Panc1 (cell line): ENCODE data around the gene ADGRB3. TPM values are rescaled to one million over a fixed set of nuclear protein-coding genes. Genes with fewer than 3 reads are reported as not detected.

ENCODE experiments used
- ATAC-seq: fragments of 200-7000 bp; cut with Tn5 transposase; 2 replicates; pipeline ENCODE4 v1.9.1; 2020; ENCODE audit warnings: mild to moderate bottlenecking, moderate library complexity
- BruUV-seq: library from RNA; stranded (reverse); fragments of 400-500 nt; replicated peaks from 2 replicates; lab custom pipeline; 2021; lab: Mats Ljungman, UMichigan
- CTCF ChIA-PET: fragments of 300-600 bp; sonication (Branson Sonifier 250); formaldehyde crosslinking; loops from one replicate; lab custom pipeline; 2022; ENCODE audit warnings: antibody characterized with exemption; lab: Charles Lee
- POLR2A ChIA-PET: fragments of 300-600 bp; sonication (Branson Sonifier 250); formaldehyde crosslinking; loops from one replicate; lab custom pipeline; 2022; ENCODE audit warnings: antibody characterized with exemption; lab: Charles Lee
- DNase-seq: peaks from one replicate; pipeline ENCODE4 v3.0.0-alpha.2; 2010; ENCODE audit warnings: low read depth, low spot score
- H3K27ac ChIP-seq: 2 replicates; pipeline ENCODE4 v1.5.1; 2011; ENCODE audit warnings: mild to moderate bottlenecking, low read length, inconsistent platforms
- H3K27me3 ChIP-seq: fragments of 200-500 bp; sonication (Bioruptor generic); 2 replicates; pipeline ENCODE4 v1.6.0; 2014; ENCODE audit warnings: low read length, inconsistent platforms; ENCODE audit not compliant: control insufficient read depth, insufficient read depth
- H3K36me3 ChIP-seq: fragments of 200-500 bp; sonication (Bioruptor generic); 2 replicates; pipeline ENCODE4 v1.5.1; 2014; ENCODE audit warnings: inconsistent platforms, mild to moderate bottlenecking, low read length, moderate library complexity; ENCODE audit not compliant: control insufficient read depth, insufficient read depth
- H3K4me1 ChIP-seq: 2 replicates; pipeline ENCODE4 v1.5.1; 2011; ENCODE audit warnings: inconsistent platforms, mild to moderate bottlenecking, low read length, moderate library complexity; ENCODE audit not compliant: control insufficient read depth, insufficient read depth
- H3K4me3 ChIP-seq, 2 experiments: 2 replicates each; pipeline ENCODE4 v1.5.1; 2011 to 2012; ENCODE audit warnings: low read depth in 2 of 2, low read length in 2 of 2, mild to moderate bottlenecking in 2 of 2, inconsistent platforms in 1 of 2, moderate library complexity in 1 of 2
- H3K9me3 ChIP-seq: fragments of 200-500 bp; sonication (Bioruptor generic); 2 replicates; pipeline ENCODE4 v1.5.1; 2014; ENCODE audit warnings: low read depth, mild to moderate bottlenecking, inconsistent platforms, low read length, moderate library complexity; ENCODE audit not compliant: control insufficient read depth, insufficient read depth
- CTCF ChIP-seq: fragments of 450-650 bp; IDR thresholded peaks from 2 replicates; pipeline ENCODE4 v1.5.1; 2017; ENCODE audit warnings: mild to moderate bottlenecking
- POLR2AphosphoS5 ChIP-seq: IDR thresholded peaks from 2 replicates; pipeline ENCODE4 v1.6.1; 2012; ENCODE audit warnings: mild to moderate bottlenecking, low read depth, low read length, moderate library complexity
- REST ChIP-seq, 2 experiments: IDR thresholded peaks; 2 replicates each; pipeline ENCODE4 v1.6.1; 2011 to 2012; ENCODE audit warnings: low read depth in 2 of 2, control low read depth in 1 of 2, low read length in 1 of 2, mild to moderate bottlenecking in 1 of 2, moderate library complexity in 1 of 2; ENCODE audit not compliant: insufficient read depth in 1 of 2
- SIN3A ChIP-seq: IDR thresholded peaks from 2 replicates; pipeline ENCODE4 v1.6.1; 2012; ENCODE audit warnings: low read depth, mild to moderate bottlenecking, low read length, moderate library complexity, borderline replicate concordance; ENCODE audit not compliant: insufficient read depth
- TCF7L2 ChIP-seq: IDR thresholded peaks from 2 replicates; pipeline ENCODE4 v1.6.1; 2011; ENCODE audit warnings: mild to moderate bottlenecking, low read depth, low read length, inconsistent platforms
- in situ Hi-C: cut with HindIII; loops from 2 replicates; pipeline ENCODE4 v1.10.0; 2016; ENCODE audit warnings: low sequenced_read_pairs, low pct_unique_long_range_greater_than_20kb
- intact Hi-C: fragments of 100-400 bp; cut with micrococcal nuclease; formaldehyde crosslinking; loops from one replicate; pipeline ENCODE4 v1.10.0; 2022; ENCODE audit not compliant: unreplicated experiment
- total RNA-seq: library from RNA; stranded (reverse); gene quantifications from one replicate; pipeline ENCODE4 v1.2.1, GENCODE V29; 2021; ENCODE audit not compliant: unreplicated experiment

Gene ADGRB3
- total RNA-seq, 1 experiment from 2014 or later, result 0.10 TPM

DNA sequence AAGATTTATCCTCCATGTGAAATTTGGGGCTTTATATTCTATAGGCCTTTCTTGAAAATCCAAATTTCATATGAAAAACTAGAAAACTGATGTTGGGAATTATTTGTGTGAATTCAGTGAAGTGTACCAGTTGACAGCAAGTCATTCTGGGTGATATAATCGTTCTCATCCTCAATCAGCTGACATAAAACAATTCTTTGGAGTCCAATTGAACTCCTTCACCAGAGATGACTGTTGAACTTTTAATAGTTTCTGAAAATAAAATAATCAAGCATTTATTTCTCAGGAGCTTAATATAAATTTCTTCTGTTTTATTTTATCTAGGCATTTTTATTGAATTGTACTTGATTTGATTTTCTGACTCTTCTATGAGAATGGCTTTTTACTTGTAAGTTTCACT lies 92.6 kb downstream of the ADGRB3 start:
- no peak for ATAC-seq
- Histone ChIP-seq H3K4me1 (no peaks in the 10 kb centered on the region), H3K27me3 (no peaks in the 10 kb centered on the region), H3K27ac (no peak overlapping the region), H3K36me3 (no peaks in the 10 kb centered on the region), H3K9me3 (no peaks in the 10 kb centered on the region), H3K4me3 (no peak overlapping the region)
- TF ChIP-seq TCF7L2 (no peak), CTCF (no peak), REST (IDR thresholded peaks at IDR 0.05; ENCODE audit: insufficient read depth in 1 of 2, low read depth in 2 of 2, low read length in 1 of 2) (no peak), SIN3A (no peak), POLR2AphosphoS5 (no peak)
- BruUV-seq, result no TSS peak
- intact Hi-C loops, result no loop called here
- in situ Hi-C loops, result no loop called here
- DNase-seq, result no peak
- CTCF ChIA-PET, result no interaction called here
- POLR2A ChIA-PET, result no interaction called here

DNA sequence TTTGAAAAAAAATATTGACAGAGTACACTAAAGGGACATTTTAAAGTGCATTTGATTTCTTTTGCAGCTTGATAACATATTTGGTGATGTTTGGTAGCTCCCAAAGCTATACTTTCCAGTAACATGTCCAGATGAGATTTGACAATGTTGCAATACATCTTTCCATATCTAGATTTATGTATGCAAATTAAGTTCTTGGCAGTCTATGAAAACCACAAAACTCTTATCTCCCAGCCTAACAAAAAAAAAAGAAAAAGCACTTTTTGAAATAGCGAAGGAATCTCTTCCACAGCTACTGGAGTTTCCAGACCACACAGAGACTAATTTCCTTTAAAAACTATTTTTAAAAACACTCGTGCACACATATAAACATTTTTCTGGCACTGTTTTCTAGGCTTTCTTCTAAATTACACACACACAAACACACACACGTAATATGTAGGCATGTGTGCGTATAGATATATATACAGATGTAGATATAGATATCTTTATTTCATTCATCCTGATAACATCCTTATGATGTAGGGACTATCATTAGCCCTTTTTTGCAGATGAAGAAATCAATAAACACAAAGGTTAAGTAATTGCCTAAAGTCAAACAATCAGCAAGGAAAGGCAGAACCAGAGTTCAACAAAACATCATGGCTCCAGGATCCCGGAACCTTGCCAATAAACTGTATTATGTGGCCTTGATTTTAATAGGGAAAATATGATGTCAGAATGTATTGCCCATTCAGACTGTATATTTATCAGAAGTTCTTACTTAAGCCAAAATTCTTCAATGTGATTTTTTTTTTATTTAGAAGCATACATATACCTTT lies 93.3 kb downstream of the ADGRB3 start:
- H3K9me3 ChIP-seq, result no peaks in the 10 kb centered on the region
- no peaks in the 10 kb centered on the region for H3K27me3 ChIP-seq
- POLR2A ChIA-PET, result no interaction called here
- CTCF ChIA-PET, result no interaction called here
- no peaks in the 10 kb centered on the region for H3K4me1 ChIP-seq
- in situ Hi-C loops (no loop called here), intact Hi-C loops (no loop called here)
- no peak overlapping the region for H3K4me3 ChIP-seq
- no peak overlapping the region for H3K27ac ChIP-seq
- ATAC-seq (no peak), DNase-seq (no peak)
- TF ChIP-seq POLR2AphosphoS5, result no peak
- no peak for TF ChIP-seq SIN3A
- no peak for TF ChIP-seq TCF7L2
- no peak for TF ChIP-seq CTCF
- no TSS peak for BruUV-seq
- no peaks in the 10 kb centered on the region for H3K36me3 ChIP-seq
